HepG2 (cell line): ENCODE measurements around the gene PNMA8B. TPM values are rescaled to one million over a fixed set of nuclear protein-coding genes. Genes with fewer than 3 reads are reported as not detected.

ENCODE experiments used
- ATAC-seq: fragments of 200-7000 bp; cut with Tn5 transposase; 3 replicates; pipeline ENCODE4 v1.9.1; 2020; ENCODE audit warnings: mild to moderate bottlenecking, moderate library complexity
- BruUV-seq: library from RNA; stranded (reverse); fragments of 400-500 nt; replicated peaks from 2 replicates; lab custom pipeline; 2021; lab: Mats Ljungman, UMichigan
- CTCF ChIA-PET: fragments of 300-600 bp; formaldehyde crosslinking; extraction: SDS; loops from one replicate; lab custom pipeline; 2021; ENCODE audit warnings: low total read pairs, inconsistent platforms, low intra/inter-chr PET ratio; lab: Yijun Ruan, JAX
- POLR2A ChIA-PET: fragments of 350-600 bp; sonication (Branson Sonifier 250); formaldehyde crosslinking; loops from one replicate; lab custom pipeline; 2020; ENCODE audit warnings: antibody characterized with exemption, inconsistent platforms; lab: Yijun Ruan, JAX
- DNase-seq: peaks from one replicate; pipeline ENCODE4 v3.0.0-alpha.2; 2015; ENCODE audit warnings: low spot score
- FAIRE-seq: peaks from 3 replicates; lab custom pipeline; 2011; peaks lifted over from hg19 to GRCh38; lab: Jason Lieb, UNC
- H2AFZ ChIP-seq: one replicate; pipeline ENCODE4 v1.6.1; 2011; ENCODE audit warnings: low read length, inconsistent platforms
- H3K27ac ChIP-seq: fragments of 300-600 bp; 3 replicates; pipeline ENCODE4 v1.8.0; 2011; ENCODE audit warnings: mixed run types, mild to moderate bottlenecking, mixed read lengths, low read length, inconsistent platforms; ENCODE audit not compliant: insufficient read depth; ENCODE audit errors: extremely low read length
- H3K27me3 ChIP-seq, 2 experiments: fragments of 200-600 bp in 1 of 2; 2 replicates in 1 of 2; 3 replicates in 1 of 2; pipeline versions ENCODE4 v1.6.0 to v1.8.0; 2011; ENCODE audit warnings: low read length in 2 of 2, mild to moderate bottlenecking in 2 of 2, moderate library complexity in 2 of 2, inconsistent platforms in 1 of 2; ENCODE audit not compliant: insufficient read depth in 2 of 2, control insufficient read depth in 1 of 2
- H3K36me3 ChIP-seq, 2 experiments: fragments of 200-600 bp in 1 of 2; replicated peaks in 1 of 2; 2 replicates in 1 of 2; 3 replicates in 1 of 2; pipeline versions ENCODE4 v1.5.1 to v1.8.0; 2011; ENCODE audit warnings: low read length in 2 of 2, inconsistent platforms in 1 of 2; ENCODE audit not compliant: insufficient read depth in 2 of 2, control insufficient read depth in 1 of 2
- H3K4me1 ChIP-seq: 2 replicates; pipeline ENCODE4 v1.5.1; 2012; ENCODE audit warnings: low read length, inconsistent platforms; ENCODE audit not compliant: insufficient read depth
- H3K4me2 ChIP-seq: 2 replicates; pipeline ENCODE4 v1.6.0; 2011; ENCODE audit warnings: low read depth, low read length, inconsistent platforms
- H3K4me3 ChIP-seq, 3 experiments: fragments of 200-600 bp in 1 of 3; sonication (generic), shearing (Covaris generic) in 1 of 3; replicated peaks in 1 of 3; 2 replicates each; pipeline ENCODE4 v1.5.1; 2011 to 2016; ENCODE audit warnings: low read length in 3 of 3, inconsistent platforms in 2 of 3, low read depth in 2 of 3, mild to moderate bottlenecking in 2 of 3, control low read depth in 1 of 3, mixed read lengths in 1 of 3; ENCODE audit not compliant: insufficient read depth in 1 of 3
- H3K79me2 ChIP-seq: one replicate; pipeline ENCODE4 v1.6.1; 2011; ENCODE audit warnings: low read length, inconsistent platforms; ENCODE audit not compliant: insufficient read depth
- H3K9ac ChIP-seq: 2 replicates; pipeline ENCODE4 v1.6.0; 2011; ENCODE audit warnings: mild to moderate bottlenecking, low read depth, low read length, inconsistent platforms; ENCODE audit not compliant: insufficient read depth
- H3K9me3 ChIP-seq: 2 replicates; pipeline ENCODE4 v1.5.1; 2012; ENCODE audit warnings: mild to moderate bottlenecking, low read length
- H4K20me1 ChIP-seq: 2 replicates; pipeline ENCODE4 v1.6.0; 2011; ENCODE audit warnings: inconsistent platforms, mild to moderate bottlenecking, low read length, moderate library complexity; ENCODE audit not compliant: insufficient read depth
- AGO2 ChIP-seq: fragments of 200-400 bp; formaldehyde crosslinking; optimal IDR thresholded peaks from 2 replicates; pipeline ENCODE3; 2017; ENCODE audit warnings: mild to moderate bottlenecking, low read depth, low read length, moderate library complexity
- ATM ChIP-seq: fragments of 450-650 bp; IDR thresholded peaks from 2 replicates; pipeline ENCODE4 v1.7.1; 2017; ENCODE audit warnings: mild to moderate bottlenecking, borderline replicate concordance
- CEBPB ChIP-seq: IDR thresholded peaks from 2 replicates; pipeline ENCODE4 v1.6.1; 2011; ENCODE audit warnings: low read depth, low read length, improper control_type of control experiment, borderline replicate concordance
- CREM ChIP-seq, 2 experiments: sonication (generic) in 1 of 2; formaldehyde crosslinking in 1 of 2; IDR thresholded peaks; 2 replicates each; pipeline versions ENCODE4 v1.4.0 to v1.6.1; 2016 to 2020; ENCODE audit warnings: antibody characterized with exemption in 1 of 2, mild to moderate bottlenecking in 1 of 2, missing genetic modification reagents in 1 of 2
- CTCF ChIP-seq: sonication (generic); formaldehyde crosslinking; IDR thresholded peaks from 2 replicates; pipeline ENCODE4 v1.5.0; 2020; ENCODE audit warnings: mild to moderate bottlenecking, missing genetic modification reagents, moderate library complexity
- ELF4 ChIP-seq: sonication (generic); formaldehyde crosslinking; IDR thresholded peaks from 2 replicates; pipeline ENCODE4 v1.5.0; 2020; ENCODE audit warnings: missing genetic modification reagents, mild to moderate bottlenecking, moderate library complexity, borderline replicate concordance
- JUND ChIP-seq: sonication (generic); formaldehyde crosslinking; IDR thresholded peaks from 2 replicates; pipeline ENCODE4 v1.8.0; 2022; ENCODE audit warnings: mild to moderate bottlenecking, missing genetic modification reagents
- MIXL1 ChIP-seq: IDR thresholded peaks from 2 replicates; pipeline ENCODE4 v1.6.1; 2016
- MYNN ChIP-seq: sonication (generic); formaldehyde crosslinking; IDR thresholded peaks from 2 replicates; pipeline ENCODE4 v1.4.0; 2020; ENCODE audit warnings: mild to moderate bottlenecking, low read depth, missing genetic modification reagents
- NCOA2 ChIP-seq: sonication (generic); formaldehyde crosslinking; IDR thresholded peaks from 2 replicates; pipeline ENCODE4 v1.8.0; 2022; ENCODE audit warnings: inconsistent platforms
- NFE2 ChIP-seq: sonication (generic); formaldehyde crosslinking; IDR thresholded peaks from 2 replicates; pipeline ENCODE4 v1.4.0; 2020; ENCODE audit warnings: missing genetic modification reagents
- RORA ChIP-seq: sonication (generic); formaldehyde crosslinking; IDR thresholded peaks from 2 replicates; pipeline ENCODE4 v1.5.0; 2020; ENCODE audit warnings: mild to moderate bottlenecking, missing genetic modification reagents, moderate library complexity
- THAP8 ChIP-seq: sonication (generic); formaldehyde crosslinking; IDR thresholded peaks from 2 replicates; pipeline ENCODE4 v1.5.1; 2020; ENCODE audit warnings: missing genetic modification reagents, mild to moderate bottlenecking, borderline replicate concordance
- TOE1 ChIP-seq: sonication (generic); formaldehyde crosslinking; IDR thresholded peaks from 2 replicates; pipeline ENCODE4 v1.4.0; 2020; ENCODE audit warnings: mild to moderate bottlenecking, missing genetic modification reagents
- TSC22D2 ChIP-seq: sonication (generic); formaldehyde crosslinking; IDR thresholded peaks from 2 replicates; pipeline ENCODE4 v1.5.1; 2020; ENCODE audit warnings: missing genetic modification reagents, mild to moderate bottlenecking, borderline replicate concordance
- ZNF816 ChIP-seq: sonication (generic); formaldehyde crosslinking; IDR thresholded peaks from 2 replicates; pipeline ENCODE4 v1.8.0; 2022; ENCODE audit warnings: missing genetic modification reagents, mild to moderate bottlenecking, borderline replicate concordance
- ZSCAN25 ChIP-seq: sonication (generic); formaldehyde crosslinking; IDR thresholded peaks from 2 replicates; pipeline ENCODE4 v1.8.0; 2022; ENCODE audit warnings: mild to moderate bottlenecking, missing genetic modification reagents
- WGBS: methylation state at CpG from one replicate; pipeline ENCODE4 v1.1.6; 2017; ENCODE audit warnings: low lambda C conversion rate; 5-methylcytosine and 5-hydroxymethylcytosine counted together
- in situ Hi-C: cut with HindIII; loops from 2 replicates; pipeline ENCODE4 v1.10.0; 2017; ENCODE audit warnings: low pct_unique_long_range_greater_than_20kb; ENCODE audit not compliant: extremely low pct_ligation_motif_present
- intact Hi-C: fragments of 100-400 bp; cut with micrococcal nuclease; formaldehyde crosslinking; loops from one replicate; pipeline ENCODE4 v1.10.0; 2022; ENCODE audit not compliant: unreplicated experiment
- polyA plus RNA-seq, 8 experiments: library from polyadenylated mRNA; depleted of rRNA in 3 of 8; stranded (reverse) in 7 of 8; unstranded in 1 of 8; fragments of >200 nt; fragmentation: Illumina TruSeq in 4 of 8; extraction: Trizol in 4 of 8; gene quantifications; 2 replicates each; pipeline versions ENCODE4 v1.2.1 to v1.2.3, GENCODE V29; 2011 to 2016; ENCODE audit warnings: low read depth in 4 of 8, missing spikeins in 1 of 8, mixed read lengths in 1 of 8; ENCODE audit not compliant: insufficient read depth in 1 of 8
- total RNA-seq, 5 experiments: library from RNA; depleted of rRNA; stranded (reverse); fragments of >200 nt; fragmentation: Illumina TruSeq; extraction: Trizol; gene quantifications; 2 replicates each; pipeline ENCODE4 v1.2.3, GENCODE V29; 2016; ENCODE audit warnings: low read depth in 1 of 5
- TF ChIP-seq, protein P1 (sequence below), 2 experiments: IDR thresholded peaks; 2 replicates each; pipeline ENCODE4 v1.6.1; 2011 to 2012; ENCODE audit warnings: low read length in 2 of 2, borderline replicate concordance in 1 of 2, low read depth in 1 of 2, mild to moderate bottlenecking in 1 of 2, moderate library complexity in 1 of 2

Gene PNMA8B
- total and polyA plus RNA-seq, 2 of the 13 experiments (the other 11 are each of a cell fraction or from before 2014, with no cell fraction given), result not detected

DNA sequence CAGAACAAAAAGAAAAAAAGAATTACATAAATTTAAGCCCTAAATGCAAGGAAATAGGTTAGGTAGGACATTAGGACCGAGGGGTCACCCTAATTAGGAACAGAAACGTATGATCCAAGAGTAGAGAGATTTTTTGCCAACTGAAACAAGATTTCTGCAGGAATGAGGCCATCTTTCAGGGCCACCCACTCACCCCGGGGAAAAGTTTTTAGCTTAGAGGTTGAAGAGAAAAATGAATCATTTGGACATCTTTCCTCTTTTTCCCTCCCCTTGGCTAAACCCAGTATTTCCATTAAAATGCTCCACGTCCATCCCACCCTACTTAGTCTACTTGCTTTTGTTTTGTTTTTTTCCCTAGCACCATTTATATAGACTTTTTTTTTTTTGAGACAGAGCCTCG is 13.7 kb downstream of the PNMA8B start (continued):
- TF ChIP-seq, protein P1, sequence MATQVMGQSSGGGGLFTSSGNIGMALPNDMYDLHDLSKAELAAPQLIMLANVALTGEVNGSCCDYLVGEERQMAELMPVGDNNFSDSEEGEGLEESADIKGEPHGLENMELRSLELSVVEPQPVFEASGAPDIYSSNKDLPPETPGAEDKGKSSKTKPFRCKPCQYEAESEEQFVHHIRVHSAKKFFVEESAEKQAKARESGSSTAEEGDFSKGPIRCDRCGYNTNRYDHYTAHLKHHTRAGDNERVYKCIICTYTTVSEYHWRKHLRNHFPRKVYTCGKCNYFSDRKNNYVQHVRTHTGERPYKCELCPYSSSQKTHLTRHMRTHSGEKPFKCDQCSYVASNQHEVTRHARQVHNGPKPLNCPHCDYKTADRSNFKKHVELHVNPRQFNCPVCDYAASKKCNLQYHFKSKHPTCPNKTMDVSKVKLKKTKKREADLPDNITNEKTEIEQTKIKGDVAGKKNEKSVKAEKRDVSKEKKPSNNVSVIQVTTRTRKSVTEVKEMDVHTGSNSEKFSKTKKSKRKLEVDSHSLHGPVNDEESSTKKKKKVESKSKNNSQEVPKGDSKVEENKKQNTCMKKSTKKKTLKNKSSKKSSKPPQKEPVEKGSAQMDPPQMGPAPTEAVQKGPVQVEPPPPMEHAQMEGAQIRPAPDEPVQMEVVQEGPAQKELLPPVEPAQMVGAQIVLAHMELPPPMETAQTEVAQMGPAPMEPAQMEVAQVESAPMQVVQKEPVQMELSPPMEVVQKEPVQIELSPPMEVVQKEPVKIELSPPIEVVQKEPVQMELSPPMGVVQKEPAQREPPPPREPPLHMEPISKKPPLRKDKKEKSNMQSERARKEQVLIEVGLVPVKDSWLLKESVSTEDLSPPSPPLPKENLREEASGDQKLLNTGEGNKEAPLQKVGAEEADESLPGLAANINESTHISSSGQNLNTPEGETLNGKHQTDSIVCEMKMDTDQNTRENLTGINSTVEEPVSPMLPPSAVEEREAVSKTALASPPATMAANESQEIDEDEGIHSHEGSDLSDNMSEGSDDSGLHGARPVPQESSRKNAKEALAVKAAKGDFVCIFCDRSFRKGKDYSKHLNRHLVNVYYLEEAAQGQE (IDR thresholded peaks at IDR 0.05; ENCODE audit: borderline replicate concordance in 1 of 2, low read depth in 1 of 2, low read length in 2 of 2), result no peak
- no peak for TF ChIP-seq ELF4 (CRISPR knock-in tag)
- TF ChIP-seq CEBPB, result no peak
- TF ChIP-seq NFE2 (CRISPR knock-in tag), result no peak
- no peak for TF ChIP-seq JUND (CRISPR knock-in tag)
- no peak for TF ChIP-seq ZSCAN25 (CRISPR knock-in tag)
- no peak for TF ChIP-seq MIXL1 (CRISPR knock-in tag)
- TF ChIP-seq TOE1 (CRISPR knock-in tag), result no peak
- TF ChIP-seq, all 625 proteins: peak for 0

DNA sequence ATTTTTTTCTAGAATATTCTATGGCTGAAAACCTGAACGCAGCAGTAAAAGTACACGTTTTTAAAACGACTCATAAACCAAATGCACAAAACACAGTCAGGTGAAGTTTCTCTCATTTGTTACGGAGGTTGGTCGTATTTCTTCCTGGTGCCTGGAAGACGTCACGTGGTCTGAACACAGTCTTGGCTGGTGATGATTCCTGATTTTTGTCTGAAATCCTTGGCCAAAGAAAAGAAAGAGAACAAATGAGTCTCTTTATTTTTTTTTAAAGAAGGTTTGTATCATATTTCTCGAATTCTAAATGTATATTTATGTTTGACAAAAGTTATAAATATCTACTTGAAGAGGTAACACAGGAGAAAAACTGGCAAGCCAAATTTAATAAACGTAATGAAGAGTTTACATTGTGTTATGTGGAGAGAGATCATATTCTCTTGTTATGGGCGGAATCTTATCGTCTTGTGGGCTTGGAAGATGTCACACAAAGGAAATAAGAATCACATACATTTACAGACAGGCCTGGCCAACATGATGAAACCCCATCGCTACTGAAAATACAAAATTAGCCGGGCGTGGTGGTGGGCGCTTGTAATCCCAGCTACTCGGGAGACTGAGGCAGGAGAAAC is 14.3 kb downstream of the PNMA8B start:
- CTCF ChIA-PET, result no interaction called here
- BruUV-seq, result no TSS peak
- Histone ChIP-seq H3K4me3 (no peak overlapping the region), H3K4me1 (no peaks in the 10 kb centered on the region), H3K9ac (no peak overlapping the region), H3K36me3 (no peaks in the 10 kb centered on the region), H3K79me2 (no peaks in the 10 kb centered on the region), H2AFZ (no peak overlapping the region), H3K9me3 (no peaks in the 10 kb centered on the region), H3K4me2 (no peak overlapping the region), H3K27me3 (peaks cover 0 to 4% of the 10 kb centered on the region in 2 experiments; a peak in 2 of 5 replicates), H4K20me1 (no peaks in the 10 kb centered on the region), H3K27ac (no peak overlapping the region)
- POLR2A ChIA-PET, result no interaction called here
- intact Hi-C loops (no loop called here), in situ Hi-C loops (no loop called here)
- ATAC-seq, result no peak
- no peak for DNase-seq
- no peak for FAIRE-seq
- 53% methylated on average over 16 of the region's 16 CpGs for WGBS
- TF ChIP-seq NCOA2 (CRISPR knock-in tag), result no peak
- no peak for TF ChIP-seq AGO2
- TF ChIP-seq CTCF (CRISPR knock-in tag), result no peak
- TF ChIP-seq ATM, result no peak
- no peak for TF ChIP-seq MYNN
- TF ChIP-seq CREM (IDR thresholded peaks at IDR 0.05), result no peak
- TF ChIP-seq CREM (CRISPR knock-in tag; IDR thresholded peaks at IDR 0.05), result no peak
- TF ChIP-seq RORA (CRISPR knock-in tag), result no peak
- no peak for TF ChIP-seq TSC22D2 (CRISPR knock-in tag)
- TF ChIP-seq ZNF816 (CRISPR knock-in tag), result no peak
- no peak for TF ChIP-seq THAP8 (CRISPR knock-in tag)
